Uterus (tissue), 4 donors: ENCODE measurements around the gene GTF2H3. TPM values are rescaled to one million over a fixed set of nuclear protein-coding genes. Genes with fewer than 3 reads are reported as not detected.

Experiments used
- DNase-seq, 2 donors: peaks; one replicate each; pipeline ENCODE4 v3.0.0-alpha.2; 2019 to 2020
- H3K27ac ChIP-seq, 2 donors: fragments of 200-600 bp; sonication (generic); 1 replicate in 1 of 2; 2 replicates in 1 of 2; pipeline ENCODE4 v1.5.1; 2016 to 2018
- H3K27me3 ChIP-seq, 2 donors: fragments of 200-600 bp; sonication (generic); one replicate each; pipeline ENCODE4 v1.5.1; 2018 to 2019; ENCODE audit warnings: control low read depth in 1 of 2
- H3K36me3 ChIP-seq, 2 donors: fragments of 200-600 bp; sonication (generic); one replicate each; pipeline ENCODE4 v1.5.1; 2019; ENCODE audit warnings: control low read depth in 1 of 2
- H3K4me1 ChIP-seq, 2 donors: fragments of 200-600 bp; sonication (generic); one replicate each; pipeline ENCODE4 v1.5.1; 2018 to 2019; ENCODE audit warnings: control low read depth in 1 of 2
- H3K4me3 ChIP-seq, 2 donors: fragments of 200-600 bp; sonication (generic); 1 replicate in 1 of 2; 2 replicates in 1 of 2; pipeline ENCODE4 v1.5.1; 2018 to 2019; ENCODE audit warnings: mild to moderate bottlenecking in 1 of 2
- H3K9me3 ChIP-seq, 2 donors: fragments of 200-600 bp; sonication (generic); one replicate each; pipeline ENCODE4 v1.5.1; 2019; ENCODE audit warnings: control low read depth in 1 of 2
- CTCF ChIP-seq, 4 experiments: fragments of 200-600 bp in 2 of 4; fragments of 450-650 bp in 2 of 4; sonication (generic) in 2 of 4; IDR thresholded peaks; one replicate each; pipeline ENCODE4 v1.5.1; 2016 to 2019; ENCODE audit warnings: antibody characterized with exemption in 4 of 4, mild to moderate bottlenecking in 2 of 4, moderate library complexity in 1 of 4
- POLR2A ChIP-seq, 2 donors: fragments of 450-650 bp; IDR thresholded peaks; one replicate each; pipeline ENCODE4 v1.6.1; 2016; ENCODE audit warnings: antibody characterized with exemption in 2 of 2, mild to moderate bottlenecking in 1 of 2, moderate library complexity in 1 of 2
- intact Hi-C: fragments of 100-400 bp; cut with DNase I; formaldehyde crosslinking; loops from one replicate; pipeline ENCODE4 v1.15.1; 2023; ENCODE audit warnings: low total_unique reads
- total RNA-seq, 4 donors: library from RNA; depleted of rRNA in 3 of 4; stranded (reverse); fragments of >200 nt in 3 of 4; gene quantifications; one replicate each; pipeline versions ENCODE4 v1.1.0 to v1.2.4, GENCODE V29; 2014 to 2023
- donor health status: DM: yes; HTN: yes; CAD: no.

Gene GTF2H3
- total RNA-seq, 4 donors from 2014 or later = 12.3 to 66.4 (median 31.1) TPM

GRCh38 chr12:123683964-123684363, 50.3 kb downstream of the GTF2H3 start:
- no peak for DNase-seq
- intact Hi-C loops = no loop called here
- H3K4me1 ChIP-seq = no peaks in the 10 kb centered on the region
- no peaks in the 10 kb centered on the region for H3K9me3 ChIP-seq
- TF ChIP-seq CTCF (IDR thresholded peaks at IDR 0.05) (no peak), POLR2A (IDR thresholded peaks at IDR 0.05) (no peak)
- H3K4me3 ChIP-seq = no peak overlapping the region
- H3K36me3 ChIP-seq = no peaks in the 10 kb centered on the region
- no peak overlapping the region for H3K27ac ChIP-seq
- H3K27me3 ChIP-seq = no peaks in the 10 kb centered on the region

GRCh38 chr12:123686636-123687190, 53.1 kb downstream of the GTF2H3 start:
- Histone ChIP-seq H3K27ac (no peak overlapping the region), H3K36me3 (no peaks in the 10 kb centered on the region), H3K9me3 (no peaks in the 10 kb centered on the region), H3K27me3 (no peaks in the 10 kb centered on the region), H3K4me3 (no peak overlapping the region), H3K4me1 (no peaks in the 10 kb centered on the region)
- intact Hi-C loops = no loop called here
- TF ChIP-seq POLR2A (IDR thresholded peaks at IDR 0.05) = no peak
- DNase-seq = no peak

- Histone ChIP-seq H3K4me3 (no peak overlapping the region), H3K4me1 (no peaks in the 10 kb centered on the region), H3K27ac (no peak overlapping the region), H3K36me3 (no peaks in the 10 kb centered on the region), H3K27me3 (no peaks in the 10 kb centered on the region), H3K9me3 (no peaks in the 10 kb centered on the region)
- intact Hi-C loops = no loop called here
- TF ChIP-seq CTCF (IDR thresholded peaks at IDR 0.05) (no peak), POLR2A (IDR thresholded peaks at IDR 0.05) (no peak)
- no peak for DNase-seq
Measured at GRCh38 chr12:123690191-123690840, 56.7 kb downstream of the GTF2H3 start.

GRCh38 chr12:123696207-123696606, 62.6 kb downstream of the GTF2H3 start:
- Histone ChIP-seq H3K4me1 (no peaks in the 10 kb centered on the region), H3K27me3 (no peaks in the 10 kb centered on the region), H3K4me3 (no peak overlapping the region), H3K27ac (no peak overlapping the region), H3K36me3 (no peaks in the 10 kb centered on the region), H3K9me3 (no peaks in the 10 kb centered on the region)
- intact Hi-C loops = no loop called here
- TF ChIP-seq POLR2A (IDR thresholded peaks at IDR 0.05) = no peak
- TF ChIP-seq CTCF (IDR thresholded peaks at IDR 0.05) = no peak
- no peak for DNase-seq

- TF ChIP-seq POLR2A (IDR thresholded peaks at IDR 0.05) (no peak), CTCF (IDR thresholded peaks at IDR 0.05) (no peak)
- no peaks in the 10 kb centered on the region for H3K4me1 ChIP-seq
- no peak overlapping the region for H3K27ac ChIP-seq
- no peaks in the 10 kb centered on the region for H3K27me3 ChIP-seq
- H3K9me3 ChIP-seq = no peaks in the 10 kb centered on the region
- DNase-seq = no peak
- no peak overlapping the region for H3K4me3 ChIP-seq
- H3K36me3 ChIP-seq = no peaks in the 10 kb centered on the region
- intact Hi-C loops = no loop called here
Measured at GRCh38 chr12:123696646-123697045, 63.0 kb downstream of the GTF2H3 start.
